ENCODE measurements around the gene TSSC4.

TSSC4 gene

GRCh38 chr11:2402890-2403645 lies 2.5 kb downstream of the TSSC4 start:
- Histone ChIP-seq H3K9ac (peak overlapping the region in 5 of 11 experiments; percentile 90 to 99 (median 94); a peak in 6 of 22 replicates), H3K4me3 (0 out of 20 replicates have a peak overlapping the region, but pooled peaks of 1 of the 10 experiments have one; percentile 96), H4K20me1 (peaks cover 0 to 39% (median 18%) of the 10 kb centered on the region in 11 experiments; a peak in 10 of 22 replicates), H3K4me2 (no peak overlapping the region), H3K36me3 (peaks cover 23 to 51% (median 39%) of the 10 kb centered on the region in 11 experiments), H3K27ac (no peak overlapping the region), H3K9me3 (replicated peaks in 1 of 11) (no peaks in the 10 kb centered on the region), H3K4me1 (peaks cover 24 to 32% (median 30%) of the 10 kb centered on the region in 10 experiments), H3K27me3 (peaks cover 0 to under 1% (median 0%) of the 10 kb centered on the region in 11 experiments; a peak in 1 of 22 replicates)
- TF ChIP-seq Cebpa-rat (IDR thresholded peaks at IDR 0.05), result no peak

GRCh38 chr11:2404735-2405196 lies 4.2 kb downstream of the TSSC4 start:
- H3K4me1 ChIP-seq, result peaks cover 17 to 33% (median 24%) of the 10 kb centered on the region in 10 experiments
- peak overlapping the region in 5 of 11 experiments; percentile 1 to 32 (median 15); a peak in 5 of 22 replicates for H3K9ac ChIP-seq
- peaks cover 0 to 39% (median 18%) of the 10 kb centered on the region in 11 experiments; a peak in 10 of 22 replicates for H4K20me1 ChIP-seq
- H3K4me3 ChIP-seq, result no peak overlapping the region
- H3K4me2 ChIP-seq, result no peak overlapping the region
- no peak for TF ChIP-seq Cebpa-rat (IDR thresholded peaks at IDR 0.05)
- no peak overlapping the region for H3K27ac ChIP-seq
- H3K36me3 ChIP-seq, result peaks cover 21 to 38% (median 30%) of the 10 kb centered on the region in 11 experiments
- peaks cover 0 to 18% (median 12%) of the 10 kb centered on the region in 11 experiments; a peak in 14 of 22 replicates for H3K27me3 ChIP-seq
- no peaks in the 10 kb centered on the region for H3K9me3 ChIP-seq (replicated peaks in 1 of 11)

- H3K27me3 ChIP-seq, result peaks cover 0 to 31% (median 21%) of the 10 kb centered on the region in 11 experiments; a peak in 14 of 22 replicates
- TF ChIP-seq Cebpa-rat (IDR thresholded peaks at IDR 0.05), result no peak
- H3K4me2 ChIP-seq, result no peak overlapping the region
These were observed 5.9 kb downstream of the TSSC4 start for GRCh38 chr11:2406451-2406850.

GRCh38 chr11:2406878-2407410 lies 6.4 kb downstream of the TSSC4 start:
- Histone ChIP-seq H3K4me1 (peaks cover 18 to 41% (median 30%) of the 10 kb centered on the region in 10 experiments), H3K4me3 (no peak overlapping the region), H3K9ac (no peak overlapping the region), H3K4me2 (no peak overlapping the region), H3K27ac (no peak overlapping the region), H3K9me3 (replicated peaks in 1 of 11) (no peaks in the 10 kb centered on the region), H3K36me3 (peaks cover 21 to 34% (median 28%) of the 10 kb centered on the region in 11 experiments), H4K20me1 (peaks cover 0 to 35% (median 14%) of the 10 kb centered on the region in 11 experiments; a peak in 10 of 22 replicates), H3K27me3 (peaks cover 0 to 31% (median 21%) of the 10 kb centered on the region in 11 experiments; a peak in 14 of 22 replicates)
- no peak for TF ChIP-seq Cebpa-rat (IDR thresholded peaks at IDR 0.05)

More at GRCh38 chr11:2406451-2406850, 5.9 kb downstream of the TSSC4 start:
- Histone ChIP-seq H3K4me3 (no peak overlapping the region), H3K36me3 (peaks cover 21 to 38% (median 30%) of the 10 kb centered on the region in 11 experiments), H3K4me1 (peaks cover 22 to 45% (median 34%) of the 10 kb centered on the region in 10 experiments), H3K9me3 (replicated peaks in 1 of 11) (no peaks in the 10 kb centered on the region), H4K20me1 (peaks cover 0 to 37% (median 18%) of the 10 kb centered on the region in 11 experiments; a peak in 10 of 22 replicates), H3K9ac (0 out of 22 replicates have a peak overlapping the region, but pooled peaks of 1 of the 11 experiments have one; percentile 3), H3K27ac (no peak overlapping the region)

GRCh38 chr11:2408671-2409070 lies 8.1 kb downstream of the TSSC4 start:
- peaks cover 0 to 31% (median 21%) of the 10 kb centered on the region in 11 experiments; a peak in 14 of 22 replicates for H3K27me3 ChIP-seq
- no peak overlapping the region for H3K27ac ChIP-seq
- peak overlapping the region in 8 of 11 experiments; percentile 78 to 96 (median 90); a peak in 9 of 22 replicates for H3K4me2 ChIP-seq
- no peak for TF ChIP-seq Cebpa-rat (IDR thresholded peaks at IDR 0.05)
- peaks cover 13 to 43% (median 30%) of the 10 kb centered on the region in 10 experiments for H3K4me1 ChIP-seq
- H3K9me3 ChIP-seq (replicated peaks in 1 of 11), result no peaks in the 10 kb centered on the region
- H3K36me3 ChIP-seq, result peaks cover 4 to 17% (median 11%) of the 10 kb centered on the region in 11 experiments; a peak in 21 of 22 replicates
- H4K20me1 ChIP-seq, result peaks cover 0 to 18% (median 11%) of the 10 kb centered on the region in 11 experiments; a peak in 9 of 22 replicates
- H3K9ac ChIP-seq, result peak overlapping the region in 4 of 11 experiments; percentile 1 to 68 (median 60); a peak in 3 of 22 replicates
- H3K4me3 ChIP-seq, result no peak overlapping the region

GRCh38 chr11:2409126-2409525 lies 8.6 kb downstream of the TSSC4 start:
- Histone ChIP-seq H3K36me3 (peaks cover 0 to 12% (median 6%) of the 10 kb centered on the region in 11 experiments; a peak in 15 of 22 replicates), H3K4me3 (no peak overlapping the region), H3K4me1 (peaks cover 13 to 47% (median 30%) of the 10 kb centered on the region in 10 experiments), H3K4me2 (peak overlapping the region; percentile 78 to 96 (median 84)), H3K27ac (no peak overlapping the region; a peak in 2 of 22 replicates), H4K20me1 (peaks cover 0 to 13% (median 6%) of the 10 kb centered on the region in 11 experiments; a peak in 9 of 22 replicates), H3K27me3 (peaks cover 0 to 31% (median 21%) of the 10 kb centered on the region in 11 experiments; a peak in 14 of 22 replicates), H3K9ac (peak overlapping the region in 6 of 11 experiments; percentile 31 to 68 (median 56); a peak in 9 of 22 replicates), H3K9me3 (replicated peaks in 1 of 11) (no peaks in the 10 kb centered on the region)
- TF ChIP-seq Cebpa-rat (IDR thresholded peaks at IDR 0.05), result no peak

GRCh38 chr11:2409611-2410468 lies 9.3 kb downstream of the TSSC4 start:
- Histone ChIP-seq H3K27ac (peak overlapping the region in 4 of 11 experiments; percentile 46 to 61 (median 56); a peak in 8 of 22 replicates), H3K9ac (peak overlapping the region in 9 of 11 experiments; percentile 31 to 68 (median 53); a peak in 15 of 22 replicates), H3K4me1 (peaks cover 13 to 47% (median 30%) of the 10 kb centered on the region in 10 experiments), H3K27me3 (peaks cover 0 to 31% (median 21%) of the 10 kb centered on the region in 11 experiments; a peak in 14 of 22 replicates), H3K4me3 (peak overlapping the region in 3 of 10 experiments; percentile 11 to 30 (median 29); a peak in 1 of 20 replicates), H4K20me1 (peaks cover 0 to 6% (median 0%) of the 10 kb centered on the region in 11 experiments; a peak in 6 of 22 replicates), H3K9me3 (replicated peaks in 1 of 11) (no peaks in the 10 kb centered on the region), H3K4me2 (peak overlapping the region; percentile 78 to 96 (median 84)), H3K36me3 (peaks cover 0 to 5% (median 0%) of the 10 kb centered on the region in 11 experiments; a peak in 6 of 22 replicates)
- TF ChIP-seq Cebpa-rat (IDR thresholded peaks at IDR 0.05), result no peak

All from BLaER1 treated with 17β-estradiol and CSF1 and Interleukin-3, amounts not matched to agents 10 nM and 100 nM (cell line).